HepG2 (cell line): ENCODE results near the gene MYO1G. TPM values are rescaled to one million over a fixed set of nuclear protein-coding genes. Genes with fewer than 3 reads are reported as not detected.

Source experiments
- ATAC-seq: fragments of 200-7000 bp; cut with Tn5 transposase; 3 replicates; pipeline ENCODE4 v1.9.1; 2020; ENCODE audit warnings: mild to moderate bottlenecking, moderate library complexity
- BruUV-seq: library from RNA; stranded (reverse); fragments of 400-500 nt; replicated peaks from 2 replicates; lab custom pipeline; 2021; lab: Mats Ljungman, UMichigan
- CTCF ChIA-PET: fragments of 300-600 bp; formaldehyde crosslinking; extraction: SDS; loops from one replicate; lab custom pipeline; 2021; ENCODE audit warnings: low total read pairs, inconsistent platforms, low intra/inter-chr PET ratio; lab: Yijun Ruan, JAX
- POLR2A ChIA-PET: fragments of 350-600 bp; sonication (Branson Sonifier 250); formaldehyde crosslinking; loops from one replicate; lab custom pipeline; 2020; ENCODE audit warnings: antibody characterized with exemption, inconsistent platforms; lab: Yijun Ruan, JAX
- DNase-seq: peaks from one replicate; pipeline ENCODE4 v3.0.0-alpha.2; 2015; ENCODE audit warnings: low spot score
- FAIRE-seq: peaks from 3 replicates; lab custom pipeline; 2011; peaks lifted over from hg19 to GRCh38; lab: Jason Lieb, UNC
- H2AFZ ChIP-seq: one replicate; pipeline ENCODE4 v1.6.1; 2011; ENCODE audit warnings: low read length, inconsistent platforms
- H3K27ac ChIP-seq: fragments of 300-600 bp; 3 replicates; pipeline ENCODE4 v1.8.0; 2011; ENCODE audit warnings: mixed run types, mild to moderate bottlenecking, mixed read lengths, low read length, inconsistent platforms; ENCODE audit not compliant: insufficient read depth; ENCODE audit errors: extremely low read length
- H3K27me3 ChIP-seq, 2 experiments: fragments of 200-600 bp in 1 of 2; 2 replicates in 1 of 2; 3 replicates in 1 of 2; pipeline versions ENCODE4 v1.6.0 to v1.8.0; 2011; ENCODE audit warnings: low read length in 2 of 2, mild to moderate bottlenecking in 2 of 2, moderate library complexity in 2 of 2, inconsistent platforms in 1 of 2; ENCODE audit not compliant: insufficient read depth in 2 of 2, control insufficient read depth in 1 of 2
- H3K36me3 ChIP-seq, 2 experiments: fragments of 200-600 bp in 1 of 2; replicated peaks in 1 of 2; 2 replicates in 1 of 2; 3 replicates in 1 of 2; pipeline versions ENCODE4 v1.5.1 to v1.8.0; 2011; ENCODE audit warnings: low read length in 2 of 2, inconsistent platforms in 1 of 2; ENCODE audit not compliant: insufficient read depth in 2 of 2, control insufficient read depth in 1 of 2
- H3K4me1 ChIP-seq: 2 replicates; pipeline ENCODE4 v1.5.1; 2012; ENCODE audit warnings: low read length, inconsistent platforms; ENCODE audit not compliant: insufficient read depth
- H3K4me2 ChIP-seq: 2 replicates; pipeline ENCODE4 v1.6.0; 2011; ENCODE audit warnings: low read depth, low read length, inconsistent platforms
- H3K4me3 ChIP-seq, 3 experiments: fragments of 200-600 bp in 1 of 3; sonication (generic), shearing (Covaris generic) in 1 of 3; replicated peaks in 1 of 3; 2 replicates each; pipeline ENCODE4 v1.5.1; 2011 to 2016; ENCODE audit warnings: low read length in 3 of 3, inconsistent platforms in 2 of 3, low read depth in 2 of 3, mild to moderate bottlenecking in 2 of 3, control low read depth in 1 of 3, mixed read lengths in 1 of 3; ENCODE audit not compliant: insufficient read depth in 1 of 3
- H3K79me2 ChIP-seq: one replicate; pipeline ENCODE4 v1.6.1; 2011; ENCODE audit warnings: low read length, inconsistent platforms; ENCODE audit not compliant: insufficient read depth
- H3K9ac ChIP-seq: 2 replicates; pipeline ENCODE4 v1.6.0; 2011; ENCODE audit warnings: mild to moderate bottlenecking, low read depth, low read length, inconsistent platforms; ENCODE audit not compliant: insufficient read depth
- H3K9me3 ChIP-seq: 2 replicates; pipeline ENCODE4 v1.5.1; 2012; ENCODE audit warnings: mild to moderate bottlenecking, low read length
- H4K20me1 ChIP-seq: 2 replicates; pipeline ENCODE4 v1.6.0; 2011; ENCODE audit warnings: inconsistent platforms, mild to moderate bottlenecking, low read length, moderate library complexity; ENCODE audit not compliant: insufficient read depth
- AHDC1 ChIP-seq: sonication (generic); formaldehyde crosslinking; IDR thresholded peaks from 2 replicates; pipeline ENCODE4 v1.5.1; 2020; ENCODE audit warnings: mild to moderate bottlenecking, missing genetic modification reagents, borderline replicate concordance
- ISX ChIP-seq: sonication (generic); formaldehyde crosslinking; conservative IDR thresholded peaks from 2 replicates; pipeline ENCODE4 v1.5.0; 2020; ENCODE audit warnings: missing genetic modification reagents
- KAT8 ChIP-seq: IDR thresholded peaks from 2 replicates; pipeline ENCODE4 v1.6.1; 2016; ENCODE audit warnings: missing genetic modification reagents, missing compliant biosample characterization
- SIN3A ChIP-seq: IDR thresholded peaks from 2 replicates; pipeline ENCODE4 v1.6.1; 2011; ENCODE audit warnings: low read depth, mild to moderate bottlenecking, control low read depth, low read length, borderline replicate concordance
- SPEN ChIP-seq: sonication (generic); formaldehyde crosslinking; IDR thresholded peaks from 2 replicates; pipeline ENCODE4 v1.5.1; 2020; ENCODE audit warnings: low read depth, mild to moderate bottlenecking, missing genetic modification reagents
- ZBED4 ChIP-seq: sonication (generic); formaldehyde crosslinking; IDR thresholded peaks from 2 replicates; pipeline ENCODE4 v1.4.0; 2020; ENCODE audit warnings: missing genetic modification reagents, borderline replicate concordance
- ZNF556 ChIP-seq: sonication (generic); formaldehyde crosslinking; IDR thresholded peaks from 2 replicates; pipeline ENCODE4 v1.4.0; 2020; ENCODE audit warnings: mild to moderate bottlenecking, missing genetic modification reagents, borderline replicate concordance
- ZNF687 ChIP-seq: sonication (generic); formaldehyde crosslinking; IDR thresholded peaks from 2 replicates; pipeline ENCODE4 v1.5.1; 2020; ENCODE audit warnings: mild to moderate bottlenecking, missing genetic modification reagents, moderate library complexity
- ZNF792 ChIP-seq: IDR thresholded peaks from 2 replicates; pipeline ENCODE4 v1.6.1; 2016
- WGBS: methylation state at CpG from one replicate; pipeline ENCODE4 v1.1.6; 2017; ENCODE audit warnings: low lambda C conversion rate; 5-methylcytosine and 5-hydroxymethylcytosine counted together
- in situ Hi-C: cut with HindIII; loops from 2 replicates; pipeline ENCODE4 v1.10.0; 2017; ENCODE audit warnings: low pct_unique_long_range_greater_than_20kb; ENCODE audit not compliant: extremely low pct_ligation_motif_present
- intact Hi-C: fragments of 100-400 bp; cut with micrococcal nuclease; formaldehyde crosslinking; loops from one replicate; pipeline ENCODE4 v1.10.0; 2022; ENCODE audit not compliant: unreplicated experiment
- polyA plus RNA-seq, 8 experiments: library from polyadenylated mRNA; depleted of rRNA in 3 of 8; stranded (reverse) in 7 of 8; unstranded in 1 of 8; fragments of >200 nt; fragmentation: Illumina TruSeq in 4 of 8; extraction: Trizol in 4 of 8; gene quantifications; 2 replicates each; pipeline versions ENCODE4 v1.2.1 to v1.2.3, GENCODE V29; 2011 to 2016; ENCODE audit warnings: low read depth in 4 of 8, missing spikeins in 1 of 8, mixed read lengths in 1 of 8; ENCODE audit not compliant: insufficient read depth in 1 of 8
- total RNA-seq, 5 experiments: library from RNA; depleted of rRNA; stranded (reverse); fragments of >200 nt; fragmentation: Illumina TruSeq; extraction: Trizol; gene quantifications; 2 replicates each; pipeline ENCODE4 v1.2.3, GENCODE V29; 2016; ENCODE audit warnings: low read depth in 1 of 5

The MYO1G gene
- total and polyA plus RNA-seq, 2 of the 13 experiments (the other 11 are each of a cell fraction or from before 2014, with no cell fraction given), result 0.29 to 1.1 TPM

GRCh38 chr7:44987996-44988395 lies 9.2 kb upstream of the MYO1G start:
- Histone ChIP-seq H3K36me3 (no peaks in the 10 kb centered on the region), H3K4me2 (no peak overlapping the region), H3K27me3 (no peaks in the 10 kb centered on the region), H3K9me3 (no peaks in the 10 kb centered on the region), H2AFZ (no peak overlapping the region), H4K20me1 (no peaks in the 10 kb centered on the region), H3K79me2 (no peaks in the 10 kb centered on the region), H3K9ac (no peak overlapping the region), H3K4me3 (no peak overlapping the region), H3K27ac (no peak overlapping the region), H3K4me1 (peaks cover 32% of the 10 kb centered on the region)
- 64% methylated on average over 10 of the region's 10 CpGs for WGBS
- no TSS peak for BruUV-seq
- POLR2A ChIA-PET, result no interaction called here
- CTCF ChIA-PET, result no interaction called here
- DNase-seq (no peak), ATAC-seq (no peak), FAIRE-seq (no peak)
- intact Hi-C loops, result no loop called here
- in situ Hi-C loops, result no loop called here
- no peak for TF ChIP-seq ISX (CRISPR knock-in tag)
- no peak for TF ChIP-seq ZNF556 (CRISPR knock-in tag)
- no peak for TF ChIP-seq ZNF792 (CRISPR knock-in tag)
- TF ChIP-seq SPEN (CRISPR knock-in tag), result no peak
- TF ChIP-seq KAT8 (CRISPR knock-in tag), result no peak
- TF ChIP-seq ZBED4 (CRISPR knock-in tag), result no peak
- TF ChIP-seq SIN3A, result no peak
- TF ChIP-seq AHDC1, result no peak
- no peak for TF ChIP-seq ZNF687
